ENCODE data around the gene TRERF1. TPM values are rescaled to one million over a fixed set of nuclear protein-coding genes. Genes with fewer than 3 reads are reported as not detected.

Gene TRERF1
- polyA plus RNA-seq, 1 experiment: 3.5 TPM

- POLR2A ChIA-PET: no interaction called here
- no peak for DNase-seq (ENCODE audit: low read depth)
- H3K4me3 ChIP-seq (ENCODE audit: low read depth, low read length): no peak overlapping the region
- no peaks in the 10 kb centered on the region for H3K36me3 ChIP-seq (ENCODE audit: control insufficient read depth, insufficient read depth, low read length)
- CTCF ChIA-PET: interaction anchor here (0.9 to 1.3 kb wide), 3 partner anchors 9 to 63 kb away, joined by 3 to 4 read pairs (median 4); no protein-coding TSS in a partner anchor
- no peak for TF ChIP-seq CTCF (IDR thresholded peaks at IDR 0.05; ENCODE audit: insufficient read depth, low read depth, low read length)
- H3K27me3 ChIP-seq (ENCODE audit: control insufficient read depth, insufficient read depth, low read length): no peaks in the 10 kb centered on the region
Measured at GRCh38 chr6:42484261-42484660, 32.5 kb upstream of the TRERF1 start.

- Histone ChIP-seq H3K36me3 (ENCODE audit: control insufficient read depth, insufficient read depth, low read length) (no peaks in the 10 kb centered on the region), H3K4me3 (ENCODE audit: low read depth, low read length) (no peak overlapping the region), H3K27me3 (ENCODE audit: control insufficient read depth, insufficient read depth, low read length) (no peaks in the 10 kb centered on the region)
- TF ChIP-seq CTCF (IDR thresholded peaks at IDR 0.05; ENCODE audit: insufficient read depth, low read depth, low read length): no peak
- no peak for DNase-seq (ENCODE audit: low read depth)
- CTCF ChIA-PET: interaction anchor here (1.8 kb wide), 1 partner anchor 9 kb away, joined by 4 read pairs; no protein-coding TSS in a partner anchor
- POLR2A ChIA-PET: no interaction called here
Measured at GRCh38 chr6:42482174-42482573, 30.4 kb upstream of the TRERF1 start.

GRCh38 chr6:42471714-42472113 lies 20.0 kb upstream of the TRERF1 start:
- Histone ChIP-seq H3K36me3 (ENCODE audit: control insufficient read depth, insufficient read depth, low read length) (no peaks in the 10 kb centered on the region), H3K4me3 (ENCODE audit: low read depth, low read length) (no peak overlapping the region), H3K27me3 (ENCODE audit: control insufficient read depth, insufficient read depth, low read length) (no peaks in the 10 kb centered on the region; the same call in 1 of the 2 replicates)
- DNase-seq (ENCODE audit: low read depth): no peak
- no peak for TF ChIP-seq CTCF (IDR thresholded peaks at IDR 0.05; ENCODE audit: insufficient read depth, low read depth, low read length)
- CTCF ChIA-PET: no interaction called here
- POLR2A ChIA-PET: no interaction called here

- POLR2A ChIA-PET: no interaction called here
- CTCF ChIA-PET: no interaction called here
- Histone ChIP-seq H3K4me3 (ENCODE audit: low read depth, low read length) (no peak overlapping the region), H3K36me3 (ENCODE audit: control insufficient read depth, insufficient read depth, low read length) (no peaks in the 10 kb centered on the region), H3K27me3 (ENCODE audit: control insufficient read depth, insufficient read depth, low read length) (no peaks in the 10 kb centered on the region; the same call in 1 of the 2 replicates)
- no peak for TF ChIP-seq CTCF (IDR thresholded peaks at IDR 0.05; ENCODE audit: insufficient read depth, low read depth, low read length)
- no peak for DNase-seq (ENCODE audit: low read depth)
Measured at GRCh38 chr6:42471142-42471541, 19.4 kb upstream of the TRERF1 start.

- DNase-seq (ENCODE audit: low read depth): no peak
- ChIA-PET POLR2A (no interaction called here), CTCF (interaction anchor here (0.6 kb wide), 1 partner anchor 17 kb away, joined by 3 read pairs; no protein-coding TSS in a partner anchor)
- Histone ChIP-seq H3K36me3 (ENCODE audit: control insufficient read depth, insufficient read depth, low read length) (no peaks in the 10 kb centered on the region), H3K4me3 (ENCODE audit: low read depth, low read length) (no peak overlapping the region), H3K27me3 (ENCODE audit: control insufficient read depth, insufficient read depth, low read length) (no peaks in the 10 kb centered on the region; the same call in 1 of the 2 replicates)
- TF ChIP-seq CTCF (IDR thresholded peaks at IDR 0.05; ENCODE audit: insufficient read depth, low read depth, low read length): no peak
Measured at GRCh38 chr6:42468273-42468672, 16.5 kb upstream of the TRERF1 start.
